Raji (cell line): ENCODE results near the gene TANC1.

Source experiments
- POLR2A ChIP-seq: IDR thresholded peaks from 2 replicates; pipeline ENCODE4 v1.6.1; 2011; ENCODE audit warnings: low read depth, low read length, control low read depth; ENCODE audit not compliant: insufficient read depth

TANC1 gene

GRCh38 chr2:159028776-159029175 lies 60.3 kb downstream of the TANC1 start:
- no peak for TF ChIP-seq POLR2A

GRCh38 chr2:159029936-159030335 lies 61.5 kb downstream of the TANC1 start:
- no peak for TF ChIP-seq POLR2A

GRCh38 chr2:159030674-159031380 lies 62.4 kb downstream of the TANC1 start:
- no peak for TF ChIP-seq POLR2A

GRCh38 chr2:159032146-159032545 lies 63.7 kb downstream of the TANC1 start:
- TF ChIP-seq POLR2A, result no peak

- no peak for TF ChIP-seq POLR2A
Observed at GRCh38 chr2:159032580-159032979, 64.1 kb downstream of the TANC1 start.

- no peak for TF ChIP-seq POLR2A
Observed at GRCh38 chr2:159034713-159035112, 66.3 kb downstream of the TANC1 start.

- no peak for TF ChIP-seq POLR2A
Observed at GRCh38 chr2:159035790-159036411, 67.5 kb downstream of the TANC1 start.

- no peak for TF ChIP-seq POLR2A
Observed at GRCh38 chr2:159042115-159042850, 73.8 kb downstream of the TANC1 start.

GRCh38 chr2:159043710-159044109 lies 75.3 kb downstream of the TANC1 start:
- TF ChIP-seq POLR2A, result no peak

GRCh38 chr2:159044804-159045286 lies 76.4 kb downstream of the TANC1 start:
- no peak for TF ChIP-seq POLR2A

GRCh38 chr2:159045545-159046454 lies 77.4 kb downstream of the TANC1 start:
- no peak for TF ChIP-seq POLR2A

- no peak for TF ChIP-seq POLR2A
Observed at GRCh38 chr2:159046966-159047365, 78.5 kb downstream of the TANC1 start.

- no peak for TF ChIP-seq POLR2A
Observed at GRCh38 chr2:159050426-159050825, 82.0 kb downstream of the TANC1 start.

- no peak for TF ChIP-seq POLR2A
Observed at GRCh38 chr2:159051133-159051532, 82.7 kb downstream of the TANC1 start.

- TF ChIP-seq POLR2A, result no peak
Observed at GRCh38 chr2:159051661-159052060, 83.2 kb downstream of the TANC1 start.
